Measurements from ENCODE around the gene CD200R1. TPM values are rescaled to one million over a fixed set of nuclear protein-coding genes. Genes with fewer than 3 reads are reported as not detected.

CD200R1 gene
- total and polyA plus RNA-seq, 2 of the 4 experiments (the other 2 are of a cell fraction), result under 0.01 to 0.05 TPM

- no peak overlapping the region for H2BK120ac ChIP-seq (ENCODE audit: low read depth, low read length)
- H3K79me1 ChIP-seq (ENCODE audit: low read depth in 1 of 2, low read length in 2 of 2), result peaks cover 30 to 31% of the 10 kb centered on the region in 2 experiments
- no peak overlapping the region for H2BK20ac ChIP-seq (ENCODE audit: low read depth, low read length)
- H2AK9ac ChIP-seq (replicated peaks; ENCODE audit: low read depth, low read length, poor library complexity), result no peak overlapping the region
- no peak overlapping the region for H3K18ac ChIP-seq (ENCODE audit: low read depth, low read length)
- H4K91ac ChIP-seq (ENCODE audit: insufficient read depth, low read depth, low read length), result no peak overlapping the region
- no peak overlapping the region for H2BK5ac ChIP-seq (ENCODE audit: low read depth, low read length, poor library complexity, severe bottlenecking)
- TF ChIP-seq SMC3 (IDR thresholded peaks at IDR 0.05; ENCODE audit: low read depth, low read length) (no peak), MAZ (IDR thresholded peaks at IDR 0.05; ENCODE audit: borderline replicate concordance, low read depth, low read length) (no peak), USF2 (IDR thresholded peaks at IDR 0.05; ENCODE audit: low read depth, low read length) (no peak), RFX5 (IDR thresholded peaks at IDR 0.05; ENCODE audit: low read depth, low read length) (no peak), NFE2L2 (IDR thresholded peaks at IDR 0.05; ENCODE audit: low read depth, low read length) (no peak), BHLHE40 (IDR thresholded peaks at IDR 0.05; ENCODE audit: low read depth, low read length) (no peak), RCOR1 (IDR thresholded peaks at IDR 0.05; ENCODE audit: insufficient replicate concordance, low read length) (no peak)
- TF ChIP-seq, protein P1, sequence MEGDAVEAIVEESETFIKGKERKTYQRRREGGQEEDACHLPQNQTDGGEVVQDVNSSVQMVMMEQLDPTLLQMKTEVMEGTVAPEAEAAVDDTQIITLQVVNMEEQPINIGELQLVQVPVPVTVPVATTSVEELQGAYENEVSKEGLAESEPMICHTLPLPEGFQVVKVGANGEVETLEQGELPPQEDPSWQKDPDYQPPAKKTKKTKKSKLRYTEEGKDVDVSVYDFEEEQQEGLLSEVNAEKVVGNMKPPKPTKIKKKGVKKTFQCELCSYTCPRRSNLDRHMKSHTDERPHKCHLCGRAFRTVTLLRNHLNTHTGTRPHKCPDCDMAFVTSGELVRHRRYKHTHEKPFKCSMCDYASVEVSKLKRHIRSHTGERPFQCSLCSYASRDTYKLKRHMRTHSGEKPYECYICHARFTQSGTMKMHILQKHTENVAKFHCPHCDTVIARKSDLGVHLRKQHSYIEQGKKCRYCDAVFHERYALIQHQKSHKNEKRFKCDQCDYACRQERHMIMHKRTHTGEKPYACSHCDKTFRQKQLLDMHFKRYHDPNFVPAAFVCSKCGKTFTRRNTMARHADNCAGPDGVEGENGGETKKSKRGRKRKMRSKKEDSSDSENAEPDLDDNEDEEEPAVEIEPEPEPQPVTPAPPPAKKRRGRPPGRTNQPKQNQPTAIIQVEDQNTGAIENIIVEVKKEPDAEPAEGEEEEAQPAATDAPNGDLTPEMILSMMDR (conservative IDR thresholded peaks at IDR 0.05; ENCODE audit: low read depth, low read length), result no peak
- H3K9me3 ChIP-seq (ENCODE audit: control insufficient read depth, insufficient read depth, low read length), result no peaks in the 10 kb centered on the region
- no peak overlapping the region; the same call in 1 of the 2 replicates for H4K5ac ChIP-seq (ENCODE audit: low read depth, low read length)
- H3K9me1 ChIP-seq (ENCODE audit: insufficient read depth, low read length), result peaks cover 7% of the 10 kb centered on the region; the same call in 1 of the 2 replicates
- no peak overlapping the region for H3K9ac ChIP-seq (ENCODE audit: low read depth, low read length)
- CTCF ChIA-PET, result no interaction called here
- no peaks in the 10 kb centered on the region for H4K20me1 ChIP-seq (ENCODE audit: insufficient read depth, low read length)
- no peak overlapping the region for H3K56ac ChIP-seq (ENCODE audit: extremely low read depth, insufficient read depth, low read length)
- H3K27me3 ChIP-seq (ENCODE audit: control insufficient read depth, insufficient read depth, low read length), result no peaks in the 10 kb centered on the region
- no peak overlapping the region for H3K4me3 ChIP-seq (ENCODE audit: insufficient read depth, low read depth, low read length)
- ATAC-seq (ENCODE audit: low read depth) (no peak), DNase-seq (no peak)
- no CpG with 5 or more reads among the region's 4 CpGs for WGBS, 2 experiments (ENCODE audit: extremely low coverage in 2 of 2, insufficient read length in 1 of 2)
- no TSS peak for BruUV-seq (replicated peaks)
- dilution Hi-C loops (cut with HindIII; ENCODE audit: low sequenced_read_pairs, unreplicated experiment), result no loop called here
- H4K8ac ChIP-seq (ENCODE audit: low read depth in 2 of 2, low read length in 2 of 2), result no peak overlapping the region
- H3K4ac ChIP-seq (ENCODE audit: low read depth, low read length), result no peak overlapping the region
- H3K23ac ChIP-seq (ENCODE audit: low read depth, low read length), result no peak overlapping the region
- no peak overlapping the region for H2BK15ac ChIP-seq (ENCODE audit: low read depth, low read length)
- H2AK5ac ChIP-seq (ENCODE audit: low read depth, low read length), result no peak overlapping the region
- H2AFZ ChIP-seq (replicated peaks; ENCODE audit: low read length, poor library complexity), result no peak overlapping the region
- in situ Hi-C loops (cut with MboI; ENCODE audit: low sequenced_read_pairs), result no loop called here
- H3K14ac ChIP-seq (replicated peaks; ENCODE audit: low read depth, low read length), result no peak overlapping the region
- intact Hi-C loops (cut with micrococcal nuclease), result no loop called here
- H3K4me1 ChIP-seq (ENCODE audit: control insufficient read depth, insufficient read depth, low read length), result peaks cover 2% of the 10 kb centered on the region; the same call in 1 of the 2 replicates
- no peak overlapping the region for H3K4me2 ChIP-seq (ENCODE audit: low read depth, low read length)
- POLR2A ChIA-PET (ENCODE audit: unreplicated experiment), result no interaction called here
- no peak overlapping the region for H3K27ac ChIP-seq (ENCODE audit: insufficient read depth, low read length)
- H3K36me3 ChIP-seq (ENCODE audit: control insufficient read depth, insufficient read depth, low read length), result peaks cover 33% of the 10 kb centered on the region
Measured at GRCh38 chr3:113006359-113007056, 31.6 kb upstream of the CD200R1 start.
